Activated CD8-positive, alpha-beta memory T cell treated with anti-CD3 and anti-CD28 coated beads for 1 hour (primary cell): ENCODE measurements around the gene ARNT2.
"Not testable (repeated sequence)": the region's sequence is repeated elsewhere in the genome, so short reads cannot be mapped to it uniquely, and the experiment has no call there.

Experiments used
- DNase-seq, 2 donors: peaks; one replicate each; pipeline ENCODE4 v3.0.0-alpha.2; 2020; ENCODE audit warnings: low read depth in 1 of 2; ENCODE audit errors: extremely low read depth in 1 of 2

Gene ARNT2

GRCh38 chr15:80508783-80509182 is 104.6 kb downstream of the ARNT2 start:
- DNase-seq: no peak

- DNase-seq: no peak
Measured at GRCh38 chr15:80509800-80510199, 105.6 kb downstream of the ARNT2 start.

- not testable (repeated sequence) for DNase-seq
Measured at GRCh38 chr15:80510985-80511384, 106.8 kb downstream of the ARNT2 start.

- DNase-seq: no peak
Measured at GRCh38 chr15:80512726-80513660, 108.8 kb downstream of the ARNT2 start.

- no peak for DNase-seq
Measured at GRCh38 chr15:80514071-80514780, 110.0 kb downstream of the ARNT2 start.

GRCh38 chr15:80517290-80517689 is 113.1 kb downstream of the ARNT2 start:
- DNase-seq: no peak

GRCh38 chr15:80518522-80518921 is 114.3 kb downstream of the ARNT2 start:
- DNase-seq: no peak

GRCh38 chr15:80523746-80524145 is 119.6 kb downstream of the ARNT2 start:
- no peak for DNase-seq

GRCh38 chr15:80525853-80526252 is 121.7 kb downstream of the ARNT2 start:
- DNase-seq: no peak

GRCh38 chr15:80526556-80527340 is 122.6 kb downstream of the ARNT2 start:
- DNase-seq: no peak

GRCh38 chr15:80527406-80527805 is 123.2 kb downstream of the ARNT2 start:
- DNase-seq: no peak

GRCh38 chr15:80527961-80528360 is 123.8 kb downstream of the ARNT2 start:
- no peak for DNase-seq

GRCh38 chr15:80530737-80531365 is 126.7 kb downstream of the ARNT2 start:
- no peak for DNase-seq

GRCh38 chr15:80531388-80531787 is 127.2 kb downstream of the ARNT2 start:
- DNase-seq: no peak

- DNase-seq: no peak
Measured at GRCh38 chr15:80531796-80532195, 127.6 kb downstream of the ARNT2 start.

- DNase-seq: no peak
Measured at GRCh38 chr15:80533790-80534333, 129.7 kb downstream of the ARNT2 start.

GRCh38 chr15:80536231-80536630 is 132.0 kb downstream of the ARNT2 start:
- no peak for DNase-seq

- DNase-seq: no peak
Measured at GRCh38 chr15:80536716-80537115, 132.5 kb downstream of the ARNT2 start.

GRCh38 chr15:80545078-80545477 is 140.9 kb downstream of the ARNT2 start:
- no peak for DNase-seq

- DNase-seq: no peak
Measured at GRCh38 chr15:80547264-80547663, 143.1 kb downstream of the ARNT2 start.
